Naive thymus-derived CD4-positive, alpha-beta T cell (primary cell): ENCODE measurements around the gene PCBP3. TPM values are rescaled to one million over a fixed set of nuclear protein-coding genes. Genes with fewer than 3 reads are reported as not detected.
A peak's percentile ranks its signal among the peaks of the same experiment; 100 is the strongest.

Source experiments
- ATAC-seq: fragments of 150-1000 bp; cut with Tn5 transposase; 2 replicates; pipeline ENCODE4 v1.10.0; 2021; ENCODE audit warnings: mild to moderate bottlenecking, moderate library complexity
- CTCF ChIA-PET: fragments of 350-600 bp; sonication (Branson Sonifier 250); formaldehyde crosslinking; loops from one replicate; lab custom pipeline; 2021; ENCODE audit warnings: antibody characterized with exemption; lab: Charles Lee
- POLR2A ChIA-PET: fragments of 350-600 bp; sonication (Branson Sonifier 250); formaldehyde crosslinking; loops from one replicate; lab custom pipeline; 2021; ENCODE audit warnings: antibody characterized with exemption, inconsistent platforms; lab: Charles Lee
- DNase-seq, 9 donors: peaks; one replicate each; pipeline versions ENCODE4 v3.0.0 to v3.0.0-alpha.2; 2020 to 2022; ENCODE audit warnings: mixed read lengths in 1 of 9
- H3K27ac ChIP-seq: one replicate; pipeline ENCODE4 v1.7.0; 2013; ENCODE audit warnings: mild to moderate bottlenecking, low read depth, low read length, moderate library complexity
- H3K27me3 ChIP-seq, 2 donors: one replicate each; pipeline ENCODE4 v1.7.0; 2013; ENCODE audit warnings: low read length in 2 of 2, mild to moderate bottlenecking in 2 of 2, moderate library complexity in 2 of 2; ENCODE audit not compliant: control insufficient read depth in 2 of 2, insufficient read depth in 2 of 2
- H3K36me3 ChIP-seq, 3 experiments: 1 replicate in 2 of 3; 2 replicates in 1 of 3; pipeline ENCODE4 v1.7.0; 2013; ENCODE audit warnings: low read length in 3 of 3, mild to moderate bottlenecking in 3 of 3, moderate library complexity in 1 of 3; ENCODE audit not compliant: insufficient read depth in 3 of 3, control insufficient read depth in 2 of 3
- H3K4me1 ChIP-seq, 2 donors: one replicate each; pipeline ENCODE4 v1.7.0; 2013; ENCODE audit warnings: low read length in 2 of 2, mild to moderate bottlenecking in 2 of 2, moderate library complexity in 1 of 2; ENCODE audit not compliant: control insufficient read depth in 2 of 2, insufficient read depth in 2 of 2
- H3K4me3 ChIP-seq: 2 replicates; pipeline ENCODE4 v1.7.0; 2013; ENCODE audit warnings: mild to moderate bottlenecking, low read length
- H3K9me3 ChIP-seq, 3 experiments: 1 replicate in 2 of 3; 2 replicates in 1 of 3; pipeline ENCODE4 v1.7.0; 2013; ENCODE audit warnings: low read length in 3 of 3; ENCODE audit not compliant: control insufficient read depth in 2 of 3
- H3K27ac Mint-ChIP-seq, 9 donors: one replicate each; pipeline ENCODE4 v1.8.0; 2020 to 2022; ENCODE audit warnings: mixed read lengths in 9 of 9, mild to moderate bottlenecking in 8 of 9, moderate library complexity in 5 of 9, inconsistent platforms in 2 of 9
- H3K27me3 Mint-ChIP-seq, 5 donors: one replicate each; pipeline ENCODE4 v1.8.0; 2021 to 2022; ENCODE audit warnings: mixed read lengths in 5 of 5, mild to moderate bottlenecking in 1 of 5
- H3K36me3 Mint-ChIP-seq, 5 donors: one replicate each; pipeline ENCODE4 v1.8.0; 2020 to 2022; ENCODE audit warnings: mixed read lengths in 5 of 5, mild to moderate bottlenecking in 3 of 5, inconsistent platforms in 1 of 5
- H3K4me1 Mint-ChIP-seq, 7 donors: one replicate each; pipeline ENCODE4 v1.8.0; 2020 to 2022; ENCODE audit warnings: mixed read lengths in 7 of 7, mild to moderate bottlenecking in 3 of 7, inconsistent platforms in 1 of 7
- H3K4me3 Mint-ChIP-seq, 10 donors: one replicate each; pipeline ENCODE4 v1.8.0; 2020 to 2022; ENCODE audit warnings: mild to moderate bottlenecking in 10 of 10, mixed read lengths in 10 of 10, moderate library complexity in 6 of 10, inconsistent platforms in 2 of 10
- H3K9me3 Mint-ChIP-seq, 11 donors: one replicate each; pipeline ENCODE4 v1.8.0; 2020 to 2022; ENCODE audit warnings: mixed read lengths in 11 of 11, mild to moderate bottlenecking in 4 of 11, inconsistent platforms in 1 of 11, moderate library complexity in 1 of 11
- intact Hi-C, 2 donors: fragments of 100-400 bp; cut with micrococcal nuclease; formaldehyde crosslinking; loops; one replicate each; pipeline ENCODE4 v1.15.1; 2023
- polyA plus RNA-seq, 2 donors: library from polyadenylated mRNA; unstranded; fragments of 300-500 nt; fragmentation: Illumina TruSeq; gene quantifications; one replicate each; pipeline ENCODE4 v1.2.3, GENCODE V29; 2021
- total RNA-seq, 6 experiments: library from RNA in 5 of 6; stranded (reverse) in 5 of 6; gene quantifications; 1 replicate in 5 of 6; 2 replicates in 1 of 6; pipeline ENCODE4 v1.2.3 and lab custom pipeline; 2021 to 2026

Gene PCBP3
- total and polyA plus RNA-seq, 7 experiments from 2014 or later: 1.2 to 5.2 (median 1.6) TPM

DNA sequence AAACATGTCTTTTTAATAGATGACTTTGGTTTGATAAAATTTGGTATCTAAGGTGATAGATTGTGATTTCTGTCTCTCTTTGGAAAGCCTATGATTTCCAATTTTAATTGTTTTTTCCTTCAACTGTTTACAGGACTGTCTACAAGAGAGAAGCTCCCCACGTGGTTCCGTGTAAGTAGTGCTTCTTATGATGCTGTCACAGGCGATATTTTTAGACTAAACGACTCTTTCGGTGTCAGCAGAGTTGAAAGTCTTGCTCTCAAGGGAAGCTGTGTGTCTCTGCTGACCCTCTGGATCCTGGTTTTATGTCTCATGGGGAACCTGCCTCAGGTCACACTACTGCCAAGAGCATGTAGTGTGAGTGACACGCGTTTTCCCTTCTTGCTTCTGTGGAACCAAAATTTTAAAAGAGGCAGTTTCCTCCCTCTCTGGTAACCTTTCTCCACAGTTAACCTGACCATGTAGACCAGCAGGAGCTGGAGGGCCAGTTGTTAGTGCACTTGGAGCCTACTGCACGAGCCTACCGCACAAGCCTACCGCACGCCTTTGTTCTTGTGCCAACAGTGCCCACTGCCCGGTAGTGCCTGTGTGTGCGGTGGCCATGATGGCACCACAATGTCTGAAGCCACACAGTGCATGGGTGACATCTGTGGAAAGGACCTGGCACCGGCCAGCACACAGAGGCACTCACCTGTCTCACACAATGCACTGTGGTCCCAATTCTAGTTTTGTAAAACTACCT lies 91.9 kb downstream of the PCBP3 start:
- Mint-ChIP-seq H3K4me3 (no peak overlapping the region), H3K36me3 (peaks cover 4 to 25% (median 9%) of the 10 kb centered on the region in 5 donors), H3K27ac (no peak overlapping the region), H3K27me3 (no peaks in the 10 kb centered on the region), H3K9me3 (peaks cover 0 to 14% (median 2%) of the 10 kb centered on the region in 11 donors), H3K4me1 (peaks cover 0 to 6% (median 0%) of the 10 kb centered on the region in 7 donors)
- H3K27me3 ChIP-seq: no peaks in the 10 kb centered on the region
- ChIA-PET CTCF (no interaction called here), POLR2A (no interaction called here)
- no peak overlapping the region for H3K27ac ChIP-seq
- intact Hi-C loops: no loop called here
- no peak for DNase-seq
- no peak overlapping the region for H3K4me3 ChIP-seq
- no peak for ATAC-seq
- H3K36me3 ChIP-seq: peaks cover 0 to 4% (median 0%) of the 10 kb centered on the region in 3 experiments
- H3K4me1 ChIP-seq: no peaks in the 10 kb centered on the region
- no peaks in the 10 kb centered on the region for H3K9me3 ChIP-seq

GRCh38 chr21:45736042-45736689 lies 92.6 kb downstream of the PCBP3 start:
- DNase-seq (no peak), ATAC-seq (no peak)
- Histone ChIP-seq H3K36me3 (peaks cover 0 to 4% (median 0%) of the 10 kb centered on the region in 3 experiments), H3K27me3 (no peaks in the 10 kb centered on the region), H3K9me3 (no peaks in the 10 kb centered on the region), H3K27ac (no peak overlapping the region), H3K4me3 (no peak overlapping the region), H3K4me1 (no peaks in the 10 kb centered on the region)
- no peaks in the 10 kb centered on the region for H3K27me3 Mint-ChIP-seq
- H3K36me3 Mint-ChIP-seq: peaks cover 4 to 24% (median 9%) of the 10 kb centered on the region in 5 donors
- H3K9me3 Mint-ChIP-seq: peaks cover 0 to 14% (median 2%) of the 10 kb centered on the region in 11 donors
- no peak overlapping the region for H3K4me3 Mint-ChIP-seq
- peak overlapping the region in 1 of 9 donors; percentile 23 for H3K27ac Mint-ChIP-seq
- POLR2A ChIA-PET: no interaction called here
- peaks cover 0 to 6% (median 0%) of the 10 kb centered on the region in 7 donors for H3K4me1 Mint-ChIP-seq
- intact Hi-C loops: no loop called here
- CTCF ChIA-PET: no interaction called here

DNA sequence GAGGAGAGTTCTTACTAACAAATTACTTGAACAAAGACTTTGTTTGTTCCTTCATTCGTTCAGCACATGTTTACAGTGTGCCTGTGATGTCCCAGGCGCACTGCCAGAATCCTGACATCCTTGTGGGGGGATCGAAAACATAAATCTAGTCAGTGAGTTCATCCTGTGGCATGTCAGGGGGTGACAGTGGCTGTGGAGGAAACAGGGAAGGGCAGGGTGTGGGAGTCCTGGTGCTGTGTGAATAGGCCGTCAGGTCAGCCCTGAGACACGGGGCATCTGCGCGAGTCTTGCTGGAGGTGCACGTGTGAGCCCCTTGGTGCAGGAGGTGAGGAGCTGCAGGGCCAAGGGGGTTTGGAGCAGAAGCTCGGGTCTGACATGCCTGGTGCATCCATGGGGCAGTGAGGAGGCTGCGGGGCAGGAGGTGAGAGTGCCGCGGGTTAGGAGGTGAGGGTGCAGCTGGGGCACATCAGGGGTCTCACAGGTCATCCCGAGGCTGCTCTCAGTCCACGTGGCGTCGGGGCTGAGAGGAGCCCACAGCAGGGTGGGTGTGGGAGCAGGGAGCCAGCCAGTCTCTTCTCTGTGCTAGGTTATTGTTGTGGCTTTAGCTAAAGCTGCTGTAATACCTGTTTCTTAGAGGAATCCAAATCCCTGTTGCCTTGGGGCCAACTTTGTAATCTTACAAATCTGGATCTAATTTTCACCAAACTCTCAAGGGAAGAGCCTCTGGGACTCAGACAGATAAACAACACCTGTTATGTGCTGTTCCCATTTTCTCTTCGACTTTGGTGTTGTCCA lies 93.4 kb downstream of the PCBP3 start:
- H3K9me3 ChIP-seq: no peaks in the 10 kb centered on the region
- CTCF ChIA-PET: no interaction called here
- ATAC-seq (no peak), DNase-seq (no peak)
- Mint-ChIP-seq H3K4me1 (peaks cover 0 to 9% (median 0%) of the 10 kb centered on the region in 7 donors), H3K4me3 (no peak overlapping the region), H3K36me3 (peaks cover 2 to 17% (median 8%) of the 10 kb centered on the region in 5 donors), H3K27me3 (no peaks in the 10 kb centered on the region), H3K27ac (peak overlapping the region in 2 of 9 donors; percentile 23 to 32), H3K9me3 (peaks cover 0 to 14% (median 0%) of the 10 kb centered on the region in 11 donors)
- H3K4me1 ChIP-seq: no peaks in the 10 kb centered on the region
- intact Hi-C loops: no loop called here
- POLR2A ChIA-PET: no interaction called here
- no peaks in the 10 kb centered on the region for H3K27me3 ChIP-seq
- peaks cover 0 to 4% (median 0%) of the 10 kb centered on the region in 3 experiments for H3K36me3 ChIP-seq
- H3K4me3 ChIP-seq: no peak overlapping the region
- no peak overlapping the region for H3K27ac ChIP-seq

DNA sequence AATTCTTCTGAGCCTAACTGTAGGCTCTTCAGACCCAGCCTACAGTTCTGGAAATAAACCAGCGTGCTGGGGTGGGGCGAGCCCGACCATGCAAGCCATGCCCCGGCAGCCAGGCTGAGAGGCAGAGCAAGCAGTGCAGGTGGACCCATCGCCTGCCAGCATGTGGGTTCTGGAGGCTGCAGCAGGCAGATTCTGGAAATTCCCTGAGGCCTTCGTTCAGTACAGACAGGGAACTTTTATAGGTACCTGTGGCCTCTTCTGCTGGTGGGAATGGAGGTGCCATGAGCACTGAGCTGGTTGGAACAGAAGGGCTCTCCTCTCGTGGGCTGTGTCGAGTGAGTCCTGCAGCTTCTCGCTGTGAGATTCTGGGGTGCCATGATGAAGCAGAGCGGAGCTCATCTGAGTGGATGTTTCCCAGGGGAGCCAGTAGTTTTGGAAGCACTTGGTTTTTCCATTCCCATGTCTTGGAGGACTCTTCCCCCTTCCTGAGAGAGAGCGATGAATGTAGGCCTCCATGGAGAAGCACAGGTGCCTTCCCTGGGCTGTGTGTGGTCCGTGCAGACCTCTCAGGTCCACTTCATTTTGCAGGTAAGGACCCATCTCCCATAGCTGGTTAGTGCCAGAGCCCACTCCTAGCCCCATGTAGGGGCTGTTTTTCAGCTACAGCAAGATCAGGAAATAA lies 94.1 kb downstream of the PCBP3 start:
- POLR2A ChIA-PET: interaction anchor here (1.0 kb wide), 1 partner anchor 10 kb away, joined by 4 read pairs; no protein-coding TSS in a partner anchor
- peaks cover 2 to 16% (median 8%) of the 10 kb centered on the region in 5 donors for H3K36me3 Mint-ChIP-seq
- H3K27ac Mint-ChIP-seq: peak overlapping the region in 1 of 9 donors; percentile 65
- Histone ChIP-seq H3K4me1 (no peaks in the 10 kb centered on the region), H3K9me3 (no peaks in the 10 kb centered on the region), H3K4me3 (no peak overlapping the region), H3K36me3 (peaks cover 0 to 4% (median 0%) of the 10 kb centered on the region in 3 experiments), H3K27ac (no peak overlapping the region), H3K27me3 (no peaks in the 10 kb centered on the region)
- no peaks in the 10 kb centered on the region for H3K27me3 Mint-ChIP-seq
- no peak overlapping the region for H3K4me3 Mint-ChIP-seq
- peaks cover 0 to 10% (median 0%) of the 10 kb centered on the region in 11 donors for H3K9me3 Mint-ChIP-seq
- H3K4me1 Mint-ChIP-seq: peaks cover 0 to 16% (median 3%) of the 10 kb centered on the region in 7 donors
- DNase-seq (no peak), ATAC-seq (no peak)
- CTCF ChIA-PET: no interaction called here
- intact Hi-C loops: no loop called here

- H3K27ac ChIP-seq: no peak overlapping the region
- Mint-ChIP-seq H3K36me3 (peaks cover 0 to 7% (median 3%) of the 10 kb centered on the region in 5 donors), H3K27me3 (no peaks in the 10 kb centered on the region), H3K4me3 (no peak overlapping the region), H3K9me3 (peaks cover 0 to under 1% (median 0%) of the 10 kb centered on the region in 11 donors), H3K27ac (peak overlapping the region in 3 of 9 donors; percentile 10 to 56 (median 34)), H3K4me1 (peaks cover 0 to 18% (median 3%) of the 10 kb centered on the region in 7 donors)
- ChIA-PET POLR2A (no interaction called here), CTCF (interaction anchor here (0.7 kb wide), 1 partner anchor 71 kb away, joined by 3 read pairs; no protein-coding TSS in a partner anchor)
- no peak overlapping the region for H3K4me3 ChIP-seq
- intact Hi-C loops: no loop called here
- DNase-seq (peak in 2 of 9 donors; percentile 5 to 13), ATAC-seq (no peak)
- H3K27me3 ChIP-seq: no peaks in the 10 kb centered on the region
- peaks cover 0 to 4% (median 0%) of the 10 kb centered on the region in 3 experiments for H3K36me3 ChIP-seq
- no peaks in the 10 kb centered on the region for H3K4me1 ChIP-seq
- H3K9me3 ChIP-seq: no peaks in the 10 kb centered on the region
Observed at GRCh38 chr21:45739218-45740087, 95.9 kb downstream of the PCBP3 start.
